ENCODE measurements around the gene COTL1. TPM values are rescaled to one million over a fixed set of nuclear protein-coding genes. Genes with fewer than 3 reads are reported as not detected.
A peak's percentile ranks its signal among the peaks of the same experiment; 100 is the strongest.

The COTL1 gene
- total RNA-seq, 1 experiment from 2014 or later, result 102 TPM

GRCh38 chr16:84605339-84605848, 12.5 kb downstream of the COTL1 start:
- Mint-ChIP-seq H3K27ac (no peak overlapping the region), H3K4me1 (peaks cover 34% of the 10 kb centered on the region), H3K36me3 (peaks cover 16% of the 10 kb centered on the region), H3K4me3 (no peak overlapping the region), H3K27me3 (ENCODE audit: low read depth) (no peaks in the 10 kb centered on the region; the same call in 1 of the 2 replicates), H3K9me3 (peaks cover 8% of the 10 kb centered on the region)
- POLR2A ChIA-PET, result no interaction called here
- CTCF ChIA-PET, result no interaction called here
- TF ChIP-seq HMGA2 (CRISPR knock-in tag; IDR thresholded peaks at IDR 0.05), result no peak
- no peak for TF ChIP-seq ZNF317 (CRISPR knock-in tag; IDR thresholded peaks at IDR 0.05; ENCODE audit: borderline replicate concordance, low read depth)
- TF ChIP-seq ATF2 (CRISPR knock-in tag; IDR thresholded peaks at IDR 0.05; ENCODE audit: borderline replicate concordance, low read depth), result no peak
- TF ChIP-seq ZNF232 (CRISPR knock-in tag; IDR thresholded peaks at IDR 0.05), result no peak
- TF ChIP-seq KAT7 (CRISPR knock-in tag; IDR thresholded peaks at IDR 0.05; ENCODE audit: borderline replicate concordance), result no peak
- TF ChIP-seq GTF2I (CRISPR knock-in tag; conservative IDR thresholded peaks at IDR 0.05), result no peak
- no peak for TF ChIP-seq ZBTB43 (CRISPR knock-in tag; IDR thresholded peaks at IDR 0.05)
- no peak for TF ChIP-seq ATF3 (CRISPR knock-in tag; conservative IDR thresholded peaks at IDR 0.05)
- TF ChIP-seq CTCF (IDR thresholded peaks at IDR 0.05), result no peak
- TF ChIP-seq NR1H2 (CRISPR knock-in tag; IDR thresholded peaks at IDR 0.05), result no peak
- no peak for TF ChIP-seq CBFB (CRISPR knock-in tag; IDR thresholded peaks at IDR 0.05; ENCODE audit: low read depth)
- no peak for TF ChIP-seq ZBTB21 (CRISPR knock-in tag; IDR thresholded peaks at IDR 0.05; ENCODE audit: borderline replicate concordance)
- TF ChIP-seq, protein P1, sequence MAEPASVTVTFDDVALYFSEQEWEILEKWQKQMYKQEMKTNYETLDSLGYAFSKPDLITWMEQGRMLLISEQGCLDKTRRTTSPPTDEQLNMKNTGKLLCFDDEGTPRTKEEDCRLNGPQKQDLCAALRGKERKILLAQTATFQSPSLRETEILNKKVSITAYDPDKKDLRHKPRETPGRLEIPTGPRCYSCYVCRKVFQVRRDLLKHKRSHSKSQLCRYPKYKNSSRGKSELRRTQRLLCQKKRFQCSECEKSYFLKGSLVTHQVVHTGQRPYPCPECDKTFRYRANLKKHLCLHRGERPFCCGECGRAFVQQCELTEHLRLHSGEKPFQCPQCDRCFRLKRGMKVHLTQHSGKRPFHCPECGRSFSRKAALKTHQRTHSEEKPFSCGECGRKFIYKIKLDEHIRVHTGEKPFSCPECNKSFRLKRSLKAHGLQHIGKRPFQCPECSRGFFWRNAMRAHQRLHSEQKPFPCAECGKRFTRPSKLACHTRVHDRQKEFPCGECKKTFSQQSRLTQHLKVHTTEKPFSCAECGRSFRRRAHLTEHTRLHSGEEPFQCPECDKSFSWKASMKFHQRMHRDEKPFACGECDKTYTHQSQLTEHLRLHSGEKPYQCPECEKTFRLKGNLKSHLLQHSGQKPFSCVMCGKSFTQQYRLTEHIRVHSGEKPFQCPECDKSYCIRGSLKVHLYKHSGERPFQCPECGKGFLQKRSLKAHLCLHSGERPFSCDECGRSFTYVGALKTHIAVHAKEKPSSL (CRISPR knock-in tag; conservative IDR thresholded peaks at IDR 0.05), result no peak
- no peak for DNase-seq (ENCODE audit: low spot score)
- no peak for ATAC-seq

DNA sequence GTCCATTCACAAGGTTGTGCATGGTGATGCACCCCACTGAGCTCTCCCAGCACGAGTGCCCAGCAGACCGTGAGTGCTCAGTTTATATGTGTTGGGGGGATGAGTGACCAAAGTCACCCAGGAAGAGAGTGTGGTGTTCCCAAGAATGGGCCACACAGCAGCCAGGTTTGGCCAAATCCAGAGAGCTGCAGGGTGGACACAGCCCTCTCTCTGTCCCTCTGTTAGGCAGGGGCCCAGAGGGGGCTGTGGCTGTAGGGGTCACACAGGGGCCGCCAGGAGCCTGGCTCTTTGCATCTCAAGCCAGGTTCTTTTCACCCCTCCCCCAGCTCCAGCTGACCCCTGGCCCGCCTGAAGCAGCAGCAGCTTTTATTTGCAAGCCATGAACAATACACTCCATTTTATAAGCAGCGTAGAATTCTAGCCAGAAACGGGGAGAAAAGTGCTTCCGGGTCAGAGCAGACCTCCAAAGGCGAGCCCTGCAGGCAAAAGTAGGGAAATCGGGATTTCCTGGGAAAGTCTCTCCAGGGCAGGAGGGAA, 13.3 kb downstream of the COTL1 start:
- H3K27ac Mint-ChIP-seq, result peak overlapping the region; percentile 82; the same call in 1 of the 2 replicates
- no peak for DNase-seq (ENCODE audit: low spot score)
- H3K4me1 Mint-ChIP-seq, result peaks cover 42% of the 10 kb centered on the region
- H3K4me3 Mint-ChIP-seq, result no peak overlapping the region
- ChIA-PET CTCF (no interaction called here), POLR2A (no interaction called here)
- peaks cover 8% of the 10 kb centered on the region for H3K9me3 Mint-ChIP-seq
- peaks cover 13% of the 10 kb centered on the region for H3K36me3 Mint-ChIP-seq
- no peak for ATAC-seq
- no peaks in the 10 kb centered on the region; the same call in 1 of the 2 replicates for H3K27me3 Mint-ChIP-seq (ENCODE audit: low read depth)
- no peak for TF ChIP-seq HMGA2 (CRISPR knock-in tag; IDR thresholded peaks at IDR 0.05)
- TF ChIP-seq RORB (CRISPR knock-in tag; IDR thresholded peaks at IDR 0.05), result no peak
- TF ChIP-seq, protein P2, sequence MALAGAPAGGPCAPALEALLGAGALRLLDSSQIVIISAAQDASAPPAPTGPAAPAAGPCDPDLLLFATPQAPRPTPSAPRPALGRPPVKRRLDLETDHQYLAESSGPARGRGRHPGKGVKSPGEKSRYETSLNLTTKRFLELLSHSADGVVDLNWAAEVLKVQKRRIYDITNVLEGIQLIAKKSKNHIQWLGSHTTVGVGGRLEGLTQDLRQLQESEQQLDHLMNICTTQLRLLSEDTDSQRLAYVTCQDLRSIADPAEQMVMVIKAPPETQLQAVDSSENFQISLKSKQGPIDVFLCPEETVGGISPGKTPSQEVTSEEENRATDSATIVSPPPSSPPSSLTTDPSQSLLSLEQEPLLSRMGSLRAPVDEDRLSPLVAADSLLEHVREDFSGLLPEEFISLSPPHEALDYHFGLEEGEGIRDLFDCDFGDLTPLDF (CRISPR knock-in tag; IDR thresholded peaks at IDR 0.05), result no peak
- TF ChIP-seq FOXK1 (CRISPR knock-in tag; IDR thresholded peaks at IDR 0.05), result no peak
- TF ChIP-seq ATF2 (CRISPR knock-in tag; IDR thresholded peaks at IDR 0.05; ENCODE audit: borderline replicate concordance, low read depth), result no peak

Measured in WTC11 (cell line).